ENCODE measurements around the gene EPHB3. TPM values are rescaled to one million over a fixed set of nuclear protein-coding genes. Genes with fewer than 3 reads are reported as not detected.
"Not testable (repeated sequence)": the region's sequence is repeated elsewhere in the genome, so short reads cannot be mapped to it uniquely, and the experiment has no call there.

EPHB3 gene
- total RNA-seq, 1 donor from 2014 or later = 0.65 TPM

DNA sequence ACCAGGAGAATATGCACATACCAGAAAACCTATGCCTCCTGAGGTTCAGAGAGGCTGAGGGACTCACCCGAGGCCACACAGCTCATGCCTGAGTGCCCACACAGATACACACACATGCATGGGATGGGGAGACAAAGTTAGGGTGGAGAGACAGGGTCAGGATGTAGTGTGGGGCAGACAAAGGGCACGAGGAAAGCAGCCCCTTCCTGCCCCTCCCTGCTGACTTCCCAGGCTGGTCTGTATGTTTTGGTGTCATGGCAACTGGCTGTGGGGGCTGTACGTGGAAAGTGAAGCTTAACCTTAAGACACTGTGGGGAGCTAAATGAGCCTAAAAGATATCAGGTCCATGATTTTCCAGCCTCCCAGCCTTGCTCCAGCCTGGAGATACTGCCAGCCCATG lies 57.8 kb downstream of the EPHB3 start:
- no peak for ATAC-seq

DNA sequence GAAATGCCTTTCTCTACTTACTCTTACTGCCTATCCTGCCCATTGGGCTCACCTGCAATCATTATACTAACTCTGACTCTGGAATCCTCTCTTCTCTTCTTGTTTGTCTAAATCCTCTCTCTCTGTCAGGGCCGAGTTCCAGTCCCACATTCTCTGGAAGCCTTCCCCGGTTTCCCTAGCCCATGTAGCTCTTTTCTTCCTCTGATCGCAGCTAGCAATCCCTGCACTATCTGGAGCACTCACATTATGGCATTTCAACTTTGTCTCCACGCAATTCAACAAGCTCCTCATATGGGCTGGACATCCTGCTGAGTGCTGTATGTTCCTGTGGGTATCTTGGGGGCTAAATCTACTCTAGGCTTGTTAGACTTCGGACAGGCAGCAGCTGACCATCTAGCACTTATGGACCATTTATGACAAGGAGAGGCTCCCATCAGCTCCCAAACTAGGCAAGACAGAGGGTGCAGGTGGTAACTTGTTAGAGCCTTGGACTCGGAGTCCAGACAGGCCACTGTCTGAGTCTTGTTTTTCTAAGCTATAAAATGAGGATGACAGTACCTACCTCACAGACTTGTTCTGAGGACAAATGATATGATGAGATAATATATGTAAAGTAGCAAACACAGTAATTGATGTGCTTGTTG lies 58.3 kb downstream of the EPHB3 start:
- ATAC-seq (no peak), DNase-seq (ENCODE audit: low spot score) (no peak)

More for the DNA sequence above, 57.8 kb downstream of the EPHB3 start:
- no peak for DNase-seq (ENCODE audit: low spot score)

DNA sequence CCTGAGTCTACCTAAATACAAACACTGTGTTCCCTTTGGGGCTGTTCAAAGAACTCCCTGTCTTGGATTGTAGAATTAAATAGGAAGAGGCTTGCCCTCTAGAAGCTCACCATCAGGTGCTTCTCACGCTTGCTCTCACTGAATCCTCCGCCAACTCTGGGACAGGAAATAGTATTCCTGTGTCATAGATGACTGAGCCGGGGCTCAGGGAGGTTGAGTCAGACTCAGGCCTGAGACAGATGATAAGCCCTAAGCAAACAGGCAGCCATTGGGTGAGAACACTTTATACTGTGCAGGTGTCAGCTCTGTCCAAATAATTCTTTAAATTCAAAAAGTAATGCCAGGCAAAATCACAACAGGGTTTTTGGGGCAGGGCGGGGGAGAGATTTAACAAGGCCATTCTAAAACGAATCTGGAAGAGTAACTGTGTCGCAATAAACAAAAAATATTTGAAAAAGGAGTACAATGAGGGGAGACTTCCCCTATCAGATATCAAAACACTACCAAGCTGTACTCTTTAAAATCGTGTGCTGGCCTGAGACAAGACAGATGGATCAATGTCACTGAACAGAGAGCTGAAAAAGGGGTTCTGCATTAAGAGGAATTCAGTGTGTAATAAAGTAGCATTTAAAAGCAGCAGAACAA lies 59.0 kb downstream of the EPHB3 start:
- ATAC-seq (no peak), DNase-seq (ENCODE audit: low spot score) (no peak)

DNA sequence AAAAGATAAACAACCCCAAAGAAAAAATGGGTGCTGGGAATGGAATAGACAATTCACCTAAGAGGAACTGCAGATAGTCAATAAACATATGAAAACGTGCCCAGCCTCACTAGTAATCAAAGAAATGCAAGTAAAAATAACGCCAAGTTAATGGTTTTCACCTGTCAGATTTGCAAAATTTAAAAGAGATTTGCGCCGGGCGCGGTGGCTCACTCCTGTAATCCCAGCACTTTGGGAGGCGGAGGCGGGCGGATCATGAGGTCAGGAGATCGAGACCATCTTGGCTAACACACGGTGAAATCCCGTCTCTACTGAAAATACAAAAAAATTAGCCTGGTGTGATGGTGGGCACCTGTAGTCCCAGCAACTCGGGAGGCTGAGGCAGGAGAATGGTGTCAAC lies 60.6 kb downstream of the EPHB3 start:
- not testable (repeated sequence) for DNase-seq (ENCODE audit: low spot score); ATAC-seq

DNA sequence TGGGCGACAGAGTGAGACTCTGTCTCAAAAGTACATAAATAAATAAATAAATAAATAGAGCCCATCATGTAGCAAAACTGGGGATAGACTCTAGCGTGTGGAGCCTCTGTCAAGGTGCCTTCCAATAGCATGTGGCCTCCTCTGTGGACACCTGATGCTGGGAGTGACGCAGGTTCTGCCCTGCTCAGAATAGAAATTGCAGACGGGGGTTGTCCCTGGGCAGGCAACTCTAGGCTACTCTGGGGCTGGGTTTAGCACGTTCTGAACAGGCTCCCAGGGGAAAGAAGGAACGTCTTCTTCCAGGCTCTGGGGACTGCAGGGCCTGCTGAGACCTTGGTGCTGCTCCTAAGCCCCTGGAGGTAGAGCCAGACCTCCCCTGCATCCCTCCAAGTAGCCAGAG lies 65.3 kb downstream of the EPHB3 start:
- DNase-seq (ENCODE audit: low spot score) (no peak), ATAC-seq (no peak)

DNA sequence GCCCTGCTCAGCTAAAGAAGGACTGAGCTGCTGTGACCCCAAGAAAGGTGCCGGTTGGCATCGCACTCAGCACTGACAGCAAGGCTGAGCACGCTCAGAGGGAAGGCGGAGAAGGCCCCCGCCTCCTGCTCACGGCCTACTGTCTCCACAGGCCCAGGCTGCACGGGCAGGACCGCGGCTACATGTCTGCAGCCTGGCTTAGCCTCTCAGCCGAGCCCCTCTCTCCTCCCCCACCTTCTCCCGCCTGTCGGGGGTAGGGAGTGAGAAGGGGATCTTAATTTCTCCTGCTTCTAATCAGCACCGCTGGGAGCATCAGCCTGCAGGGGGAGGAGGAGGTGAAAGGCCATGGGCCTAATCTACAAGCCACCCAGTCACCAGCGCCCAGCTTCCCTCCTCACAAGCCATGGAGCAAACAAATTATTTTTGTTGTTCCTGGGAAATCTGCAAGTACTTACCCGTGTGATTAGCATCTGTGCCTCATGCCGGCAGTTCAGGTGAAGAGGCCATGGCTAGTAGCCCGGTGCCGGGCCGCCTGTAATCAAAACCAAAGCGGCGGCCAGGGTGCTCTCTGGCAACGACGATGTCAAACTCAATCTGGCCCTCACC lies 68.1 kb downstream of the EPHB3 start:
- no peak for DNase-seq (ENCODE audit: low spot score)
- ATAC-seq = no peak

DNA sequence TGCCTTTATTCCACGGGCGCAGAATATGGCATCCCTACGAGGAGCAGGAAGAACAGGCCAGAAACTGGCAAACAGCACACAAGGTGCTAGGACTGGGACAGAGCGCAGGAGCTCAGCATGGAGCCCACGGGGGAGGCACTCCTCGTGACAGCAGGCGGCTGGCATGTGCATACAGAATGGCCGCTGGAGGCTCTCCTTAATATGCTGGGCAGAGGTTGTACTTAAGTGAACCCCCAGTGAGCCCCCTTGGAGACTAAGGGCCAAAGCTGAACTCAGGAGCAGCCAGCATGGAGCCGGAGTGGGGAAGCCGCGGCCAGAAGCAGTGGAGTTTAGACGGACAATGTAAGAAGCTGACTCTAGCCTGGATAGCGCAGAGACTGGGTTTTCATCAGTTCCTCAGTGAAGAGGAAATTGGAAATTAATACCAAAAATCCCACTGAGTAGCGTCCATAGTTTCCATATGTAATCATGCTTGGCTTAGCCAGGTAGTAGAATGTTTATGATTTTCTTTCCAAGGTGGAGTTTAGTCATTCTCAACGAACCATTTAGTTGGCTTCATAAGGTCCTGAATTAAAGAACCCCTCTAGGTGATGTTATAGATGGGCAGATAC lies 69.4 kb downstream of the EPHB3 start:
- DNase-seq (ENCODE audit: low spot score) (no peak), ATAC-seq (no peak)

DNA sequence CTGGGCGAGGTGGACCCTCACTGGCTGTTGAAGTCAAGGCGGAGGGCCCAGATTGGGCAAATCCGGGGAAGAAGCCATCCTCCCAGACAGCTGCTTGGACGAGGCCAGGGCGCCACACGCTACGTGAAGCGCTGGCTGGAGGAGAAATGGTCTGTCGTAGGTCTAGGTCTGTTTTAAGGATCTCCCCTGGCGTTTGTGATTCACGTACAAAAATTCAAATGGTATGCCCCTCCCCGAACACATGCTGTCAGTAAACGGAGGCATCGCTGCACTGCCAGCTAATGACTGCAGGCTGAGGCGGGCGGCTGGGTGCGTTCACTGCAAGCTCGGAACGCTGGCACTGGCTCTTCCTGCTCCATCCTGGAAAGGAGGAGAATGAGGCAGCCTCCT lies 69.9 kb downstream of the EPHB3 start:
- no peak for DNase-seq (ENCODE audit: low spot score)
- no peak for ATAC-seq

Other genes with a start within 250 kb of the EPHB3 start
- 341 TPM for gene EIF4G1, start 247.2 kb upstream of the EPHB3 start, total RNA-seq
- gene FAM131A, start 224.2 kb upstream of the EPHB3 start, total RNA-seq = 2.5 TPM
- gene CLCN2, start 200.2 kb upstream of the EPHB3 start, total RNA-seq = 4.8 TPM
- gene POLR2H, start 200.1 kb upstream of the EPHB3 start, total RNA-seq = 33.9 TPM
- 8.5 TPM for gene THPO, start 183.6 kb upstream of the EPHB3 start, total RNA-seq
- 88.3 TPM for gene CHRD, start 181.7 kb upstream of the EPHB3 start, total RNA-seq
- gene MAGEF1, start 150.3 kb downstream of the EPHB3 start, total RNA-seq = 12.0 TPM

Measured in left lobe of liver (tissue), 2 donors.